K562 (cell line): ENCODE data around the gene UBL7. TPM values are rescaled to one million over a fixed set of nuclear protein-coding genes. Genes with fewer than 3 reads are reported as not detected.

Source experiments
- AFF4 ChIP-seq: sonication (generic); formaldehyde crosslinking; IDR thresholded peaks from 2 replicates; pipeline ENCODE4 v1.8.0; 2023; ENCODE audit warnings: mild to moderate bottlenecking, missing genetic modification reagents
- CHD7 ChIP-seq: fragments of 200-600 bp; sonication (generic); IDR thresholded peaks from one replicate; pipeline ENCODE4 v1.6.1; 2012; ENCODE audit warnings: mild to moderate bottlenecking, low read depth, low read length, inconsistent platforms
- ELF2 ChIP-seq: fragments of 250-450 bp; sonication (Bioruptor Pico); IDR thresholded peaks from 2 replicates; pipeline ENCODE4 v1.5.0; 2021; ENCODE audit warnings: mild to moderate bottlenecking
- FOXK2 ChIP-seq, 2 experiments: fragments of 450-650 bp; IDR thresholded peaks in 1 of 2; conservative IDR thresholded peaks in 1 of 2; 2 replicates each; pipeline ENCODE4 v1.6.1; 2016; ENCODE audit warnings: low read depth in 2 of 2, mild to moderate bottlenecking in 1 of 2
- MCM2 ChIP-seq: fragments of 450-650 bp; IDR thresholded peaks from 2 replicates; pipeline ENCODE4 v1.6.1; 2017; ENCODE audit warnings: low read depth, mild to moderate bottlenecking
- MTA3 ChIP-seq: fragments of 450-650 bp; formaldehyde crosslinking; IDR thresholded peaks from 2 replicates; pipeline ENCODE4 v1.6.1; 2017; ENCODE audit warnings: mild to moderate bottlenecking, borderline replicate concordance
- RB1 ChIP-seq: fragments of 450-650 bp; IDR thresholded peaks from 2 replicates; pipeline ENCODE4 v1.6.1; 2017; ENCODE audit warnings: low read depth, mild to moderate bottlenecking
- RBM39 ChIP-seq: fragments of 200-400 bp; formaldehyde crosslinking; optimal IDR thresholded peaks from 2 replicates; pipeline ENCODE3; 2018; ENCODE audit warnings: low read depth, low read length
- RNF2 ChIP-seq: sonication (generic); IDR thresholded peaks from 2 replicates; pipeline ENCODE4 v1.6.1; 2016
- TAF9B ChIP-seq: fragments of 450-650 bp; IDR thresholded peaks from 2 replicates; pipeline ENCODE4 v1.6.1; 2018; ENCODE audit warnings: mild to moderate bottlenecking; ENCODE audit not compliant: partially characterized antibody
- ZFP36 ChIP-seq: fragments of 150-350 bp; IDR thresholded peaks from 2 replicates; pipeline ENCODE4 v1.6.1; 2018; ENCODE audit warnings: low read length, low read depth; ENCODE audit not compliant: partially characterized antibody
- ZNF165 ChIP-seq: fragments of 250-450 bp; sonication (Bioruptor Pico); IDR thresholded peaks from 2 replicates; pipeline ENCODE4 v1.4.0; 2020; ENCODE audit warnings: borderline replicate concordance
- ZNF75A ChIP-seq: fragments of 450-650 bp; formaldehyde crosslinking; IDR thresholded peaks from 2 replicates; pipeline ENCODE4 v1.4.0; 2020; ENCODE audit warnings: mild to moderate bottlenecking
- polyA plus RNA-seq, 8 experiments: library from polyadenylated mRNA; depleted of rRNA in 4 of 8; stranded (reverse) in 5 of 8; unstranded in 3 of 8; fragments of >200 nt; fragmentation: Nextera tagmentation in 2 of 8; fragmentation: Illumina TruSeq in 1 of 8; extraction: Ambion mirVana in 2 of 8; extraction: Trizol in 1 of 8; gene quantifications; 2 replicates each; pipeline versions ENCODE4 v1.2.1 to v1.2.3, GENCODE V29; 2011 to 2014; ENCODE audit warnings: inconsistent platforms in 1 of 8, missing spikeins in 1 of 8
- total RNA-seq, 7 experiments: library from RNA; depleted of rRNA in 6 of 7; stranded (reverse); fragments of >200 nt in 6 of 7; fragmentation: Illumina TruSeq in 2 of 7; extraction: Trizol in 2 of 7; gene quantifications; 2 replicates each; pipeline versions ENCODE4 v1.2.1 to v1.2.3, GENCODE V29; 2011 to 2021; ENCODE audit warnings: low replicate concordance in 1 of 7

Gene UBL7
- total and polyA plus RNA-seq, 9 of the 15 experiments (the other 6 are each of a cell fraction or from before 2014, with no cell fraction given) = 19.2 to 63.4 (median 44.9) TPM

- TF ChIP-seq AFF4 (CRISPR knock-in tag) = no peak
- no peak for TF ChIP-seq ZFP36
- TF ChIP-seq CHD7 = no peak
- no peak for TF ChIP-seq ZNF75A
- TF ChIP-seq RBM39 = no peak
- peak; percentile 16; the same call in 1 of the 2 replicates for TF ChIP-seq RNF2
- peak; percentile 83; the same call in 1 of the 2 replicates for TF ChIP-seq MTA3
- TF ChIP-seq ELF2 (CRISPR knock-in tag) = no peak
- peak; percentile 73 for TF ChIP-seq RB1
- no peak; the same call in 1 of the 2 replicates for TF ChIP-seq ZNF165 (CRISPR knock-in tag)
- no peak for TF ChIP-seq TAF9B
- TF ChIP-seq MCM2 = no peak
- TF ChIP-seq FOXK2 (conservative IDR thresholded peaks at IDR 0.05 in 1 of 2, IDR thresholded peaks at IDR 0.05 in 1 of 2; ENCODE audit: low read depth in 2 of 2) = no peak
These were observed 27.2 kb downstream of the UBL7 start, which contains the start of gene SEMA7A (continued) for GRCh38 chr15:74433592-74434262.
